ENCODE measurements around the gene MAN1A1.

Gene MAN1A1

DNA sequence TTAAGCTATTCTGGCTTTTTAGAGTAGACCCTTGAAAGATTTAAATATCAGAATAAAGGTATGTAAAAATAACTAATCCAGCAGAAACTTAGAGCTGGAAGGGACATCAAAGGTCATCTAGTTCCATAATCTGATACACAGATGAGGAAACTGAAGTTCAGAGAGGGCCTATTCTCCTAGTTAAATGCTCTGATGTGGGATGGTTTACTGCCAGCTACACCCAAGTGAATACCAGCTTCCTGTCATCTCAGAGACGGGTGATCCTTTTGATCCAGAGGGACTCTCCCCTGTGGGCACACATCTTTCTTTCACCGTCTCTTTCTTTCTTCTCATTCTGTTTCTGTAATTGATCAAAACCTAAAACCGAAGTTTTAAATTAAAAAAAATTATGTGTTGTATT lies 94.1 kb downstream of the MAN1A1 start:
- H3K4me3 ChIP-seq (replicated peaks; ENCODE audit: insufficient read depth, low read length): no peak overlapping the region
- DNase-seq (ENCODE audit: low read depth in 1 of 2, low spot score in 1 of 2): no peak
- H3K27me3 ChIP-seq (ENCODE audit: insufficient read depth, poor library complexity, severe bottlenecking): no peaks in the 10 kb centered on the region
- no peak for TF ChIP-seq GABPA (IDR thresholded peaks at IDR 0.05; ENCODE audit: low read depth)
- TF ChIP-seq CTCF (IDR thresholded peaks at IDR 0.05; ENCODE audit: insufficient read depth, low read length): no peak
- TF ChIP-seq, protein P1, sequence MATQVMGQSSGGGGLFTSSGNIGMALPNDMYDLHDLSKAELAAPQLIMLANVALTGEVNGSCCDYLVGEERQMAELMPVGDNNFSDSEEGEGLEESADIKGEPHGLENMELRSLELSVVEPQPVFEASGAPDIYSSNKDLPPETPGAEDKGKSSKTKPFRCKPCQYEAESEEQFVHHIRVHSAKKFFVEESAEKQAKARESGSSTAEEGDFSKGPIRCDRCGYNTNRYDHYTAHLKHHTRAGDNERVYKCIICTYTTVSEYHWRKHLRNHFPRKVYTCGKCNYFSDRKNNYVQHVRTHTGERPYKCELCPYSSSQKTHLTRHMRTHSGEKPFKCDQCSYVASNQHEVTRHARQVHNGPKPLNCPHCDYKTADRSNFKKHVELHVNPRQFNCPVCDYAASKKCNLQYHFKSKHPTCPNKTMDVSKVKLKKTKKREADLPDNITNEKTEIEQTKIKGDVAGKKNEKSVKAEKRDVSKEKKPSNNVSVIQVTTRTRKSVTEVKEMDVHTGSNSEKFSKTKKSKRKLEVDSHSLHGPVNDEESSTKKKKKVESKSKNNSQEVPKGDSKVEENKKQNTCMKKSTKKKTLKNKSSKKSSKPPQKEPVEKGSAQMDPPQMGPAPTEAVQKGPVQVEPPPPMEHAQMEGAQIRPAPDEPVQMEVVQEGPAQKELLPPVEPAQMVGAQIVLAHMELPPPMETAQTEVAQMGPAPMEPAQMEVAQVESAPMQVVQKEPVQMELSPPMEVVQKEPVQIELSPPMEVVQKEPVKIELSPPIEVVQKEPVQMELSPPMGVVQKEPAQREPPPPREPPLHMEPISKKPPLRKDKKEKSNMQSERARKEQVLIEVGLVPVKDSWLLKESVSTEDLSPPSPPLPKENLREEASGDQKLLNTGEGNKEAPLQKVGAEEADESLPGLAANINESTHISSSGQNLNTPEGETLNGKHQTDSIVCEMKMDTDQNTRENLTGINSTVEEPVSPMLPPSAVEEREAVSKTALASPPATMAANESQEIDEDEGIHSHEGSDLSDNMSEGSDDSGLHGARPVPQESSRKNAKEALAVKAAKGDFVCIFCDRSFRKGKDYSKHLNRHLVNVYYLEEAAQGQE (IDR thresholded peaks at IDR 0.05; ENCODE audit: insufficient replicate concordance, low read depth): no peak
- no peak for TF ChIP-seq POLR2AphosphoS5 (IDR thresholded peaks at IDR 0.05; ENCODE audit: low read depth)
- TF ChIP-seq SPI1 (IDR thresholded peaks at IDR 0.05; ENCODE audit: borderline replicate concordance, low read depth): no peak
- no peak overlapping the region for H3K27ac ChIP-seq (replicated peaks)

DNA sequence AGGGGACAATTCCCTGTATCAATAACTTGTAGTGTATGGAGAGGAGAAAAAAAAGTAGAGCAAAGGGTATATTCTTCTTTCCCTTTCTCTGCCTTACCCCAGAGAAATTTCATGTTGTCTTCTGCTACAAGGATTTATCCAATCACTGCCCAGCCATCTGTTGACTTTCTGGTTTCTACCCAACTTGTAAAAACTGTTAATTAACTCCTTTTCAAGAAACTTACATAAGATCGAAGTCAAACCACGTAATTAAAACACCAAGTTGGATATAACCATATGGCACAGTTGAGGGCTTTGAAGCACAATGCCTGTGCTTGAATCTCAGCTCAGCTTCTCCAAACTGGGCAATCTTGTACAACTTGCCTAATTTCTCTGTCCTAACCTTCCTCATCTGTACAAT lies 99.5 kb downstream of the MAN1A1 start:
- Histone ChIP-seq H3K27ac (replicated peaks) (no peak overlapping the region), H3K27me3 (ENCODE audit: insufficient read depth, poor library complexity, severe bottlenecking) (no peaks in the 10 kb centered on the region), H3K4me3 (replicated peaks; ENCODE audit: insufficient read depth, low read length) (no peak overlapping the region)
- no peak for TF ChIP-seq POLR2AphosphoS5 (IDR thresholded peaks at IDR 0.05; ENCODE audit: low read depth)
- TF ChIP-seq CTCF (IDR thresholded peaks at IDR 0.05; ENCODE audit: insufficient read depth, low read length): no peak
- no peak for TF ChIP-seq SPI1 (IDR thresholded peaks at IDR 0.05; ENCODE audit: borderline replicate concordance, low read depth)
- TF ChIP-seq, protein P1 (IDR thresholded peaks at IDR 0.05; ENCODE audit: insufficient replicate concordance, low read depth): no peak
- no peak for TF ChIP-seq GABPA (IDR thresholded peaks at IDR 0.05; ENCODE audit: low read depth)
- no peak for DNase-seq (ENCODE audit: low read depth in 1 of 2, low spot score in 1 of 2)

DNA sequence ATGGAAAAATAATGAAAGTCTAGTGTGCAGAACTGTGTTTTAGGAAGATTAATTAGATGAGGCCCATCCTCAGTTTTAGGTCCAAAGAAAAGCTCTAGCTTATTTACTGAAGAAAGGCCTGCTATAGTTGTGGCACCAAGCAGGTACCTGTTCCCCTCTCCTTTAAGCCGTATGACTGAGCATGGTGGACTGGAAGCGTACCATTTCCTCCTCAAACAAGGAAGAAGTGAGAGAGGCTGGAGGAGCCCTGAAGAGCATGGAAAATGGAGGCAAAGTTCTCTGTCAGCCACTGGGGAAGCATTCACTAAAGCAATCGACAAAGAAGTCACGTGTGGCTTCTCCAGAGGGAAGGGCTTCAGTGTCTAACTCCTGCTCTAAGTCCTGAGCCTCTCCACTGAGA lies 100.2 kb downstream of the MAN1A1 start:
- H3K27ac ChIP-seq (replicated peaks): no peak overlapping the region
- no peaks in the 10 kb centered on the region for H3K27me3 ChIP-seq (ENCODE audit: insufficient read depth, poor library complexity, severe bottlenecking)
- no peak for TF ChIP-seq SPI1 (IDR thresholded peaks at IDR 0.05; ENCODE audit: borderline replicate concordance, low read depth)
- TF ChIP-seq, protein P1 (IDR thresholded peaks at IDR 0.05; ENCODE audit: insufficient replicate concordance, low read depth): no peak
- H3K4me3 ChIP-seq (replicated peaks; ENCODE audit: insufficient read depth, low read length): no peak overlapping the region
- DNase-seq (ENCODE audit: low read depth in 1 of 2, low spot score in 1 of 2): no peak

GRCh38 chr6:119247504-119247903 lies 102.1 kb downstream of the MAN1A1 start:
- TF ChIP-seq GABPA (IDR thresholded peaks at IDR 0.05; ENCODE audit: low read depth) (no peak), POLR2AphosphoS5 (IDR thresholded peaks at IDR 0.05; ENCODE audit: low read depth) (no peak)
- Histone ChIP-seq H3K4me3 (replicated peaks; ENCODE audit: insufficient read depth, low read length) (no peak overlapping the region), H3K27ac (replicated peaks) (no peak overlapping the region), H3K27me3 (ENCODE audit: insufficient read depth, poor library complexity, severe bottlenecking) (no peaks in the 10 kb centered on the region)
- DNase-seq (ENCODE audit: low read depth in 1 of 2, low spot score in 1 of 2): no peak

Measured in HL-60 (cell line).